T47D (cell line): ENCODE results near the gene TGFBRAP1.

Experiments
- DNase-seq, 2 experiments: peaks; one replicate each; pipeline versions ENCODE4 v3.0.0 to v3.0.0-alpha.2; 2011 to 2012; ENCODE audit warnings: low read depth in 1 of 2, low spot score in 1 of 2
- JUND ChIP-seq: IDR thresholded peaks from 2 replicates; pipeline ENCODE4 v1.6.1; 2012; ENCODE audit warnings: low read depth
- in situ Hi-C: cut with HindIII; loops from 2 replicates; pipeline ENCODE4 v1.10.0; 2016; ENCODE audit warnings: low sequenced_read_pairs, low pct_unique_long_range_greater_than_20kb

The TGFBRAP1 gene

GRCh38 chr2:105298017-105298416 is 31.5 kb downstream of the TGFBRAP1 start:
- no peak for TF ChIP-seq JUND
- in situ Hi-C loops: no loop called here
- DNase-seq: no peak

- DNase-seq: no peak
- TF ChIP-seq JUND: no peak
- in situ Hi-C loops: no loop called here
These were observed 32.3 kb downstream of the TGFBRAP1 start for GRCh38 chr2:105297216-105297615.

GRCh38 chr2:105296017-105296611 is 33.4 kb downstream of the TGFBRAP1 start:
- DNase-seq: peak; percentile 6 to 88
- in situ Hi-C loops: no loop called here
- peak; percentile 55; the same call in 1 of the 2 replicates for TF ChIP-seq JUND

DNA sequence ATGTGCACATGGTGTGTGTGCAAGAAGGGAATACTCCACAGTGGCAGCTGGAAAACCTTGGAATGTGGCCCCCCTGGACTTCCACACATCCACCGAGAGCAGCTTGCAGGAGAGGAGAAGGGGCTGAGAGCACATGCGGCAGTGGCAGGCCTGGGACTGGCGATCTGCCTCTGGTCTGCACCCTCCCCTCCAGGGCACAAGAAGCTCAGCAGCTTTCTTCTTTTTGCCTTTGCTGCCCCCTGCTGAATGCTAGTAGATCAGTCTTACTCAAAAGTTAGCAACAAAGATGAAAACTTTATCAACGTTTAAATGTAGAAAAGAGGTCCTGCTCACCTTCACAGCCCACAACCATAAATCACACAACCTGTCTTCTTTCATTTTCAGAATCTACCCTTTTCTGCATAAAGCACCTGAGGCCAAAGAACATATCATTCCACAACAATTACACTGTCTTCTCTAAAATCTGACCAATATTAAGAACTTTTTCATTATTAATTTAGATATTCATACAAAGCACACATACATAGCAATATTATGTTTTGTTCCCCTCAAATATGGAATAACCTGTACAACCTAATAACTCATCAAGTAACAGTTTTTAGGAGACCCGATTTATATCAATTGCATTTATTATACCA is 34.6 kb downstream of the TGFBRAP1 start:
- in situ Hi-C loops: no loop called here
- peak; percentile 30 to 83 for DNase-seq
- no peak for TF ChIP-seq JUND

DNA sequence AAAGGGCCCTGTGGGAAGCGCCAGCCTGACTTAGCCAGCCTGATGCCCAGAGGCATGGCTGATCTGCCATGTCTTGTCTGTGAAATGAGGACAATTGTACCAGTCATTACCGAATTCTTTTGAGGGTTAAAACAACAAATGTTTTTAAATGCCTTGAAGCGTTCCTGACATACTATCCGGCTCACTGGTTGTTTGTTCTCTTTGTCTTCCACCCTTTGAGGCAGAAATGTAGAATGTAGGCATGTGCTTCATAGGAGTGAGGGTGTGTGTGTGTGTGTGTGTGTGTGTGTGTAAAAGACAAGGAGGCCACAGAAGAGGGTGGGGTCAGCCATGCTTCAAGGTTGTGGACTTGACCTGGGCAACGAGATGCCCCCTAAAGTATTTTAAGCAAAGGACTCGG is 35.5 kb downstream of the TGFBRAP1 start:
- no peak for TF ChIP-seq JUND
- in situ Hi-C loops: no loop called here
- peak in 1 of 2 experiments; percentile 71 for DNase-seq

GRCh38 chr2:105291981-105292380 is 37.6 kb downstream of the TGFBRAP1 start:
- no peak for DNase-seq
- TF ChIP-seq JUND: no peak
- in situ Hi-C loops: no loop called here

GRCh38 chr2:105290981-105291660 is 38.4 kb downstream of the TGFBRAP1 start:
- TF ChIP-seq JUND: no peak
- no peak for DNase-seq
- in situ Hi-C loops: no loop called here

DNA sequence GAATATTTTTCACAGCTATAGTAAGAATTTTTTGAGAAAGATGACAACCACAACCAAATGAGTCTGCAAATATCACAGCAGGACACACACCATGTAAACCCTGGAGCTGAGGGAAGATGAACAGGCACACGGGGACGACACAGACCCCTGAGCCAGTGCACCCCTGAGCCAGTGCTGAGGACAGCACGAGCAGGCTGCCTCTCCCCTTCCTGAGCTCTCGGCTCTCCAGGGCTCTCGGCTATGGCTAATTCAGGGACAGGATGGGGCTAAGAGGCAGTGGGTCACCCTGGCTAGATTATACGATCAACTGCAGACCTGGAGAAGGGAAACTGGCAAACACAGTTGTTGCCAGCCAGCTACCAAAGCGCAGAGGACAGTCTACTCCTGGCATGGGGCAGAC is 41.4 kb downstream of the TGFBRAP1 start:
- DNase-seq: no peak

GRCh38 chr2:105287692-105288091 is 41.8 kb downstream of the TGFBRAP1 start:
- TF ChIP-seq JUND: no peak

More for the DNA sequence above, 41.4 kb downstream of the TGFBRAP1 start:
- in situ Hi-C loops: no loop called here
- TF ChIP-seq JUND: no peak

DNA sequence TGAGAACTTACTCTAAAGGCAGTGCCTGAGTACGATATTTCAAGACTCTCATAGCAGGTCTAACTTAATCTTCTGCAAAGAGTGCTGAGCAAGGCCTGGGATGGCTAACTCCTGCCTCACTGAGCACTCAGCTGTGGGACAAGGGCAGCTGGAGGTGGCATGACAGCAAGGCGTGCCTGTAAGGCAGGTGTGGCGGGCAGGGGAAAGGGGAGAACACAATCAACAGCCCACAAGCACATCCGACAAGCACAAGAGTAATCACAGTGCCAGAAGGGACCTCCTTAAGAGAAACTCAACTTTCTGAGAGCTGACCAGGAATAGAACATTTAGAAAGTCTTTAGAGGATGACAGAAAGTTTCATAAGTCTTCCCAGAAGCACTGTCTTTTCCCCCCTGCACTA is 46.0 kb downstream of the TGFBRAP1 start:
- TF ChIP-seq JUND: no peak
- in situ Hi-C loops: no loop called here
- no peak for DNase-seq

More at GRCh38 chr2:105287692-105288091, 41.8 kb downstream of the TGFBRAP1 start:
- in situ Hi-C loops: no loop called here
- peak; percentile 21 to 71 for DNase-seq

DNA sequence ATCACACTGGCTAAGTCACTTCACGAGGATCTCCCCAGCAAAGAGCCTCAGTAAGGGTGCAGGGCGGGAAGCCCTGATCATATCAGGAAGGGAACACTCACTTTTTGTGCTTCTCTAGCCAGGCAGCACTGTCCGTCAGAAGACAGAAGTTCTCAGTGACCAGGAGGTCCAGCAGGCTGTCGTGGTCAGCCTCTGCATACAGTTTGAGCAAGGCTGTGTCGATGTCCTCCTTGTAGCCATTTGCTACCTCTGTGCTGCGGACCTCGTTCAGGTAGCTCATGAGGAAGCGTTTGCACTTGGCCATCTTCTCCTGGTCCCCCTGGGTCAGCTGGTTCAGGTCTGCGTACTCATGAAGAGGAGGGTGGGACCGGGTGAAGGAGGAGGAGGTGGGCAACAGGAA is 49.3 kb downstream of the TGFBRAP1 start:
- TF ChIP-seq JUND: no peak
- in situ Hi-C loops: no loop called here
- no peak for DNase-seq

DNA sequence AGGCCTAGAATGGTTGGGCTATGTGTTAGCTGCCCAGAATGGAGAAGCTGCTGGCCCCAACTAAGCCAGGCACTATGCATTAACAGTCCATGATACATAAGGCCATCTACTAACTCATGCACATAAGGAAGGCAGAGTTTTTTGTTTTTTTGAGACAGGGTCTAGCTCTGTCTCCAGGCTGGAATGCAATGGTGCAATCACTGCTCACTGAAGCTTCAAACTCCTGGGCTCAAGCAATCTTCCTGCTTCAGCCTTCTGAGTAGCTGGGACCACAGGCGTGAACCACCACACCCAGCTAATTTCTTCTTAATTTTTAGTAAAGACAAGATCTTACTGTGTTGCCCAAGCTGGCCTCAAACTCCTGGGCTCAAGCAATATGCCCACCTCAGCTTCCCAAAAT is 50.4 kb downstream of the TGFBRAP1 start:
- DNase-seq: no peak
- no peak for TF ChIP-seq JUND
- in situ Hi-C loops: no loop called here

GRCh38 chr2:105278654-105279053 is 50.9 kb downstream of the TGFBRAP1 start:
- in situ Hi-C loops: no loop called here
- no peak for TF ChIP-seq JUND
- no peak for DNase-seq
